Measurements from ENCODE around the gene PLS3.

The PLS3 gene

DNA sequence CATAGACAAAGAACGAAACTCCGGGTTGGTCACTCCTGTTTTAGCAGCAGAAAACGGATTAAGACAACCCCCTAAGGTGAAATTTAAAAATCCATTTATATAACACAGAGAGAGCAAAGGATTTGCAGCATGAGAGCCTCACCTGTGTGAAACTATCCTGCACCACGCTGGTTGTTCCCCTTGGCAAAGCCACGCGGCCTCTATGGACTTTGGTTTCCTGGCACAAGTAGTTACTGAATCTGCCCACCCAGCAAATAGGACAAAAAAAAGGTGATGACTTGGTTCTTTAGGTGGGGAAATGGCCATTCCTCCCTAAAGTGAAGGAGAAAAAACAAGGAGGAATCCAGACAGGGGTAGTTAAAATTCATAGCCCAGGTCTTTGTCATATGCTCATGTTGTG, 133.1 kb downstream of the PLS3 start:
- no peak for DNase-seq (ENCODE audit: low read depth, low spot score)

GRCh38 chrX:115696039-115696438, 135.1 kb downstream of the PLS3 start:
- DNase-seq (ENCODE audit: low read depth, low spot score): no peak

DNA sequence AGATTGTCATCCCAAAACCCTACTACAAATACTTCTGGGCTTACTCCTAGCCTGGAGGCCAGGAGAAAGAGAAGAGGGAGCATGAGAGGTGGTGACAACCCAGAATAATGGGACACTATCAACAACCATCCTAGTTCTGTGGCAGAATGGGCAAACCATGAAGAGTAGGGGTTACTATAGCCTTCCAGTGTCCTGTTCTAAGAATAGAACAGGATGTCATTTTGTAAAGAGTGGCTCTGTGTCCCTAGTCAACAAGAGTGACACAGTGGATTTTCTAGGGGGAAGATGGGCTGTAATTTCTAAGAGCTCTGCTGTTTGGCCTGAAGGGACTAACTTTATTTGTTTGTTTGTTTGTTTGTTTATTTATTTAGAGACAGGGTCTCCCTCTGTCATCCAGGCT, 136.0 kb downstream of the PLS3 start:
- DNase-seq (ENCODE audit: low read depth, low spot score): no peak

DNA sequence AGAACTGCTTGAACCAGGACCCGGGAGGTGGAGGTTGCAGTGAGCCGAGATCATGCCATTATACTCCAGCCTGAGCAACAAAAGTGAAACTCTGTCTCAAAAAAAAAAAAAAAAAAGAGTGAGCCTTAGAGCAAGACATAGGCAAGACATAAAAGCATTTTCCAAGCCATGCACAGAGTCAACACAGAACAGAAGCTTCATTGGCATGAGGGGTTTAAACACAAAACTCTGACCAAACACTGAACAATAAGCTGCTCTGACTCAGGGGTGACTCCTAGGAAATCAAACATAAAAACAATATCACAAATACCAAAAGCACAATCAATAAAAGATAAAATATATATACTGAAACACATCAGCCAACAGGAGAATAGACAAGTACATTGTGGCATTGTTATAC, 136.8 kb downstream of the PLS3 start:
- no peak for DNase-seq (ENCODE audit: low read depth, low spot score)
